ENCODE measurements around the gene DAB1.

Gene DAB1

DNA sequence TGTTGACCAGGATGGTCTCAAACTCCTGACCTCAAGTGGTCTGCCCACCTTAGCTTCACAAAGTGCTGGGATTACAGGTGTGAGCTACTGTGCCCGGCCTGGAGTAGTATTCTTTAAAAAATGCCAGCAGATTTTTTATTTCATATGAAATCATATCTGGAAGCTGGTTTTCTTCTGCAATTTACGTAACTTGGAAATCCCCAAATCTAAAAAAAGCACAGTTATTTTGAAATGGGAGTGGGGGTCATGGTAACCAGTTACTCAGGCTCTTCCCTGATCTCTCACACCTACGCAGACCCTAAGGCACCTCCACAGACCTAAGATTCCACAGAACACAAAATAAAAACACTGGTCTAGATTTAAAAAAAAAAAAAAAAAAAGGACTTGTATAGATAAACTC, 219.8 kb downstream of the DAB1 start:
- ChIA-PET POLR2A (ENCODE audit: low non-redundant PET) (no interaction called here), CTCF (no interaction called here)
- no peak for TF ChIP-seq CTCF (conservative IDR thresholded peaks at IDR 0.05; ENCODE audit: low read depth)
- DNase-seq (ENCODE audit: low spot score): no peak
- H3K27ac ChIP-seq: no peak overlapping the region

DNA sequence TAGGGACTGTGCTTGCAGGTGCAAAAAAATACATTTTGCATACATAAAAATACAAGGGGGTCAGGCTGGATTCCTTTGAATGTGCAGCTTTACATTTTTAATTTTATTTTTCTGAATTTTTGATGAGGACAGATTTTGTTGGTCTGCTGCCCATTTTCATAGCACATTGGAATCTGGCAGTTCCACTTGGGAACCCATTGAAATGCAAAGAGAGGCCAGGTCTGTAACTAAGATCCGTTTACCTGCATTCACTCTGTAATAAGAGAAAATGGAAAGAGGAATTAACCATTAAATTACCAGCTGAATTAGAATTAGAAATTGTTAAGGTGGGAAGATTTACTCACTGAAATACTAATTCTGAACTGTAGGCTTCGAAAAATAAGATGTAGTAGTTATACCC, 221.6 kb downstream of the DAB1 start:
- CTCF ChIA-PET: interaction anchor here (0.6 kb wide), 1 partner anchor 46 kb away, joined by 3 read pairs; no protein-coding TSS in a partner anchor
- POLR2A ChIA-PET (ENCODE audit: low non-redundant PET): no interaction called here

DNA sequence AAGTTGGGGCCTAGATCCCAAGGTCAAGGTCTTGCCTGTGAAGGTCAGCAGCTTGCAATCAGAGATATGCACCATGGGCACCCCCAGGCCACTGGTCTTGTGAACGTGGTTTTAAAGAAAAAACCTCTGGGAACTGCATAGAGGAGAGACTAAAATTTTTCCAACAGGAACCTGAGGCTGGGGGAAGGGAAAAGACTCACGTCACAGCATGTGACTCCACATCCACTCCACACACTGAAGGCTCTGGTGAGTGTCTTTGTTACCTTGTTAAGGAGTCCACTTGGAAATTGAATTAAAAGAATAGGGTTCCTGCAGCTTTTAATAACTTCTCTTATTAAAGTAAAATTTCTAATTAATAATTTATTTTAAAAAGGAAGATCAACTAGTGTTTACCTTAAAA, 224.9 kb downstream of the DAB1 start:
- CTCF ChIA-PET: no interaction called here

More for the DNA sequence above, 221.6 kb downstream of the DAB1 start:
- no peak for DNase-seq (ENCODE audit: low spot score)
- no peak for TF ChIP-seq CTCF (conservative IDR thresholded peaks at IDR 0.05; ENCODE audit: low read depth)
- no peak overlapping the region for H3K27ac ChIP-seq

GRCh38 chr1:57195436-57195941, 228.4 kb downstream of the DAB1 start:
- POLR2A ChIA-PET (ENCODE audit: low non-redundant PET): no interaction called here
- H3K27ac ChIP-seq: no peak overlapping the region
- TF ChIP-seq CTCF (conservative IDR thresholded peaks at IDR 0.05; ENCODE audit: low read depth): no peak
- CTCF ChIA-PET: interaction anchor here (0.7 kb wide), 1 partner anchor 477 kb away, joined by 3 read pairs; no protein-coding TSS in a partner anchor
- no peak for DNase-seq (ENCODE audit: low spot score)

More for the DNA sequence above, 224.9 kb downstream of the DAB1 start:
- POLR2A ChIA-PET (ENCODE audit: low non-redundant PET): no interaction called here
- no peak for TF ChIP-seq CTCF (conservative IDR thresholded peaks at IDR 0.05; ENCODE audit: low read depth)
- no peak for DNase-seq (ENCODE audit: low spot score)
- no peak overlapping the region for H3K27ac ChIP-seq

GRCh38 chr1:57192222-57192621, 231.6 kb downstream of the DAB1 start:
- TF ChIP-seq CTCF (conservative IDR thresholded peaks at IDR 0.05; ENCODE audit: low read depth): no peak
- H3K27ac ChIP-seq: no peak overlapping the region
- ChIA-PET CTCF (no interaction called here), POLR2A (ENCODE audit: low non-redundant PET) (no interaction called here)
- no peak for DNase-seq (ENCODE audit: low spot score)

GRCh38 chr1:57190898-57191297, 233.0 kb downstream of the DAB1 start:
- POLR2A ChIA-PET (ENCODE audit: low non-redundant PET): no interaction called here
- CTCF ChIA-PET: no interaction called here
- no peak overlapping the region for H3K27ac ChIP-seq
- no peak for TF ChIP-seq CTCF (conservative IDR thresholded peaks at IDR 0.05; ENCODE audit: low read depth)
- no peak for DNase-seq (ENCODE audit: low spot score)
